GM12892 (cell line): Measurements from ENCODE around the gene HOGA1.

Source experiments
- POLR2A ChIP-seq: IDR thresholded peaks from 2 replicates; pipeline ENCODE4 v1.6.1; 2011; ENCODE audit warnings: low read depth, low read length, control low read depth
- POLR2AphosphoS5 ChIP-seq: IDR thresholded peaks from 2 replicates; pipeline ENCODE4 v1.6.1; 2011; ENCODE audit warnings: low read depth, low read length, control low read depth

DNA sequence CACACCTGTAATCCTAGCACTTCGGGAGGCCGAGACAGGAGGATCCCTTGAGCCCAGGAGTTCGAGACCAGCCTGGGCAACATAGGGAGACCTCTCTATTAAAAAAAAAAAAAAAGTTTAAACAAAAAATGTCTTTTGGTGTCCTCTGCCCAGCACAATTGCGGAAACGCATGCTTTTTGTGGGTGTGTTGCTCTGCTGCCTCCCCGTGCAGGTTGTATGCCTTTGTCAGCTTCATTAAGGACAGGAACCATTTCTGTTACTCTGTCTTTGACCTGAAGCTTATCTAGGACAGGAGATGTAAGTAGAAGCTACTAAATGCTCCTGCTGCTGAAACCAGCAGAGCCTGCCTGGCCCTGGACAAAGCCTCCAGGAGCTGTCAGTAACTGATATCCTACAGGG lies 32.9 kb upstream of the HOGA1 start:
- TF ChIP-seq POLR2A (no peak), POLR2AphosphoS5 (no peak)
